H9 (cell line): ENCODE data around the gene EBF4. TPM values are rescaled to one million over a fixed set of nuclear protein-coding genes. Genes with fewer than 3 reads are reported as not detected.
A peak's percentile ranks its signal among the peaks of the same experiment; 100 is the strongest.

Source experiments
- DNase-seq: peaks from one replicate; pipeline ENCODE4 v3.0.0-alpha.2; 2017
- H2AFZ ChIP-seq: one replicate; pipeline ENCODE4 v1.6.1; 2013; ENCODE audit warnings: mild to moderate bottlenecking, low read length, control low read depth, moderate library complexity
- H2AK5ac ChIP-seq: 2 replicates; pipeline ENCODE4 v1.6.1; 2013; ENCODE audit warnings: low read length, control low read depth, mixed read lengths; ENCODE audit not compliant: insufficient read length
- H2BK120ac ChIP-seq: one replicate; pipeline ENCODE4 v1.6.1; 2013; ENCODE audit warnings: low read depth, mild to moderate bottlenecking, low read length, control low read depth, inconsistent platforms; ENCODE audit not compliant: poor library complexity, severe bottlenecking
- H2BK12ac ChIP-seq: 2 replicates; pipeline ENCODE4 v1.6.1; 2013; ENCODE audit warnings: low read length, control low read depth, mixed read lengths, low read depth; ENCODE audit not compliant: insufficient read length
- H2BK15ac ChIP-seq: 2 replicates; pipeline ENCODE4 v1.6.1; 2013; ENCODE audit warnings: low read depth, low read length, control low read depth
- H2BK20ac ChIP-seq: one replicate; pipeline ENCODE4 v1.6.1; 2013; ENCODE audit warnings: low read depth, mild to moderate bottlenecking, low read length, control low read depth, inconsistent platforms; ENCODE audit not compliant: poor library complexity, severe bottlenecking
- H2BK5ac ChIP-seq: 2 replicates; pipeline ENCODE4 v1.6.1; 2013; ENCODE audit warnings: low read length, control low read depth, mixed read lengths; ENCODE audit not compliant: insufficient read length
- H3K14ac ChIP-seq: 2 replicates; pipeline ENCODE4 v1.6.1; 2013; ENCODE audit warnings: low read length, control low read depth; ENCODE audit not compliant: insufficient read depth
- H3K18ac ChIP-seq: 2 replicates; pipeline ENCODE4 v1.6.1; 2013; ENCODE audit warnings: low read depth, mild to moderate bottlenecking, mixed read lengths, low read length, control low read depth; ENCODE audit not compliant: insufficient read length
- H3K23ac ChIP-seq: 2 replicates; pipeline ENCODE4 v1.6.1; 2013; ENCODE audit warnings: low read length, control low read depth, mixed read lengths, low read depth; ENCODE audit not compliant: insufficient read length
- H3K23me2 ChIP-seq: 2 replicates; pipeline ENCODE4 v1.6.1; 2013; ENCODE audit warnings: low read depth, mild to moderate bottlenecking, mixed read lengths, low read length, control low read depth; ENCODE audit not compliant: insufficient read length, poor library complexity, severe bottlenecking
- H3K27ac ChIP-seq: 2 replicates; pipeline ENCODE4 v1.5.1; 2013; ENCODE audit warnings: low read length, control low read depth, mixed read lengths, low read depth; ENCODE audit not compliant: insufficient read length
- H3K27me3 ChIP-seq: 2 replicates; pipeline ENCODE4 v1.6.1; 2013; ENCODE audit warnings: low read length, control low read depth, inconsistent platforms; ENCODE audit not compliant: insufficient read depth
- H3K4ac ChIP-seq: 2 replicates; pipeline ENCODE4 v1.6.1; 2013; ENCODE audit warnings: low read depth, mild to moderate bottlenecking, control low read depth, inconsistent platforms, low read length, moderate library complexity
- H3K4me1 ChIP-seq: 2 replicates; pipeline ENCODE4 v1.6.1; 2013; ENCODE audit warnings: low read length, control low read depth, inconsistent platforms; ENCODE audit not compliant: insufficient read depth
- H3K4me2 ChIP-seq: 2 replicates; pipeline ENCODE4 v1.6.1; 2013; ENCODE audit warnings: low read length, control low read depth, mixed read lengths; ENCODE audit not compliant: insufficient read length, insufficient read depth
- H3K56ac ChIP-seq: 2 replicates; pipeline ENCODE4 v1.6.1; 2013; ENCODE audit warnings: low read depth, mild to moderate bottlenecking, mixed read lengths, low read length, control low read depth; ENCODE audit not compliant: insufficient read length
- H3K79me1 ChIP-seq: 2 replicates; pipeline ENCODE4 v1.6.1; 2013; ENCODE audit warnings: low read depth, mild to moderate bottlenecking, moderate library complexity, low read length, control low read depth, inconsistent platforms; ENCODE audit not compliant: insufficient read depth, poor library complexity, severe bottlenecking
- H3K79me2 ChIP-seq: 2 replicates; pipeline ENCODE4 v1.6.1; 2013; ENCODE audit warnings: low read length, control low read depth, inconsistent platforms; ENCODE audit not compliant: insufficient read depth
- H3K9ac ChIP-seq: 2 replicates; pipeline ENCODE4 v1.6.1; 2013; ENCODE audit warnings: low read length, control low read depth, mixed read lengths; ENCODE audit not compliant: insufficient read length; ENCODE audit errors: extremely low read depth
- H3K9me3 ChIP-seq: one replicate; pipeline ENCODE4 v1.6.1; 2013; ENCODE audit warnings: low read depth, low read length, inconsistent platforms; ENCODE audit not compliant: control insufficient read depth
- H3T11ph ChIP-seq: one replicate; pipeline ENCODE4 v1.6.1; 2013; ENCODE audit warnings: mild to moderate bottlenecking, low read length, control low read depth, inconsistent platforms
- H4K20me1 ChIP-seq: one replicate; pipeline ENCODE4 v1.6.1; 2013; ENCODE audit not compliant: control insufficient read depth, insufficient read length, insufficient read depth
- H4K5ac ChIP-seq: 2 replicates; pipeline ENCODE4 v1.6.1; 2013; ENCODE audit warnings: low read depth, mild to moderate bottlenecking, mixed read lengths, low read length, control low read depth; ENCODE audit not compliant: insufficient read length
- H4K8ac ChIP-seq: replicated peaks from 2 replicates; pipeline ENCODE4 v1.6.1; 2013; ENCODE audit warnings: low read length, control low read depth, mixed read lengths, low read depth; ENCODE audit not compliant: insufficient read length
- H4K91ac ChIP-seq: 2 replicates; pipeline ENCODE4 v1.6.1; 2013; ENCODE audit warnings: low read depth, mild to moderate bottlenecking, moderate library complexity, mixed read lengths, low read length, control low read depth; ENCODE audit not compliant: insufficient read length
- H3K27ac Mint-ChIP-seq, 3 experiments: 2 replicates in 2 of 3; 3 replicates in 1 of 3; pipeline ENCODE4 v1.8.0; 2020 to 2021; ENCODE audit warnings: mixed read lengths in 3 of 3, mild to moderate bottlenecking in 1 of 3, moderate library complexity in 1 of 3
- H3K27me3 Mint-ChIP-seq: 2 replicates; pipeline ENCODE4 v1.8.0; 2021; ENCODE audit warnings: low read depth, mild to moderate bottlenecking, moderate library complexity, mixed read lengths
- H3K36me3 Mint-ChIP-seq, 3 experiments: 2 replicates in 2 of 3; 3 replicates in 1 of 3; pipeline ENCODE4 v1.8.0; 2020 to 2021; ENCODE audit warnings: low read depth in 3 of 3, mixed read lengths in 3 of 3; ENCODE audit not compliant: insufficient read depth in 1 of 3
- H3K4me1 Mint-ChIP-seq, 2 experiments: 2 replicates each; pipeline ENCODE4 v1.8.0; 2020; ENCODE audit warnings: mixed read lengths in 2 of 2
- H3K4me3 Mint-ChIP-seq, 2 experiments: 2 replicates in 1 of 2; 3 replicates in 1 of 2; pipeline ENCODE4 v1.8.0; 2020 to 2021; ENCODE audit warnings: mild to moderate bottlenecking in 2 of 2, mixed read lengths in 2 of 2, moderate library complexity in 1 of 2
- H3K9me3 Mint-ChIP-seq, 2 experiments: 2 replicates in 1 of 2; 3 replicates in 1 of 2; pipeline ENCODE4 v1.8.0; 2020; ENCODE audit warnings: mild to moderate bottlenecking in 2 of 2, mixed read lengths in 2 of 2, moderate library complexity in 1 of 2
- CTCF ChIP-seq: fragments of 200-600 bp; sonication (generic); conservative IDR thresholded peaks from 3 replicates; pipeline ENCODE4 v1.8.0; 2021; ENCODE audit warnings: antibody characterized with exemption, mild to moderate bottlenecking
- WGBS: extraction: QIAGEN DNeasy Blood & Tissue Kit; methylation state at CpG from one replicate; pipeline ENCODE4 v1.1.7; 2013; ENCODE audit warnings: missing lambda C conversion rate, low lambda C conversion rate, mixed read lengths; ENCODE audit not compliant: insufficient read length; ENCODE audit errors: extremely low coverage; 5-methylcytosine and 5-hydroxymethylcytosine counted together
- total RNA-seq: library from RNA; stranded (reverse); gene quantifications from 2 replicates; pipeline ENCODE4 v1.2.1, GENCODE V29; 2021

Gene EBF4
- total RNA-seq, 1 experiment from 2014 or later = 3.9 TPM

DNA sequence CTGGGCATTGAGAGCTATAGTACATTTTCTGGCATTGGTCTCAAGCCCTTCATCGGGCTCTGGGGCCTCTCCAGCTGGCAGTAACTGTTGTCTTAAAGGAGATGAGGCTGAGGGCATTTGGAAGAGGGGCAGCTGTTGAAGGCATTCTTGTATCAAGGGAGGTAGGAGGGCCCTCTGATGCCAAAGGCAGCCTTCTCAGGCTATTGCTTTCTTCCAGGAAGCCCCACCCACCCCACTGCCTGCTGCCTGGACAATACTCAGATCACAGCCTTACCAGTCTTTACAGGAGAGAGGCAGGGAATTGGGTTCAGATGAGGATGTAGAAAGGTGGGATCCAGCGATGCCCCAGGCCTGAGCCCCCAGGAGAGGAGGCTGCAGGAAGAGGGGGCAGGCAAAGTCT, 61.8 kb downstream of the EBF4 start:
- Histone ChIP-seq H3K14ac (no peak overlapping the region), H4K5ac (no peak overlapping the region), H4K91ac (no peak overlapping the region), H3K23me2 (peaks cover 32% of the 10 kb centered on the region), H2BK5ac (no peak overlapping the region), H3K56ac (no peak overlapping the region), H3K4me2 (no peak overlapping the region), H3T11ph (no peak overlapping the region), H3K9ac (no peak overlapping the region), H3K9me3 (no peaks in the 10 kb centered on the region), H3K27me3 (peaks cover 26% of the 10 kb centered on the region), H3K18ac (no peak overlapping the region), H3K4me1 (no peaks in the 10 kb centered on the region), H2BK20ac (no peak overlapping the region), H3K23ac (no peak overlapping the region), H2AK5ac (no peak overlapping the region), H4K20me1 (no peaks in the 10 kb centered on the region), H2AFZ (no peak overlapping the region), H2BK120ac (no peak overlapping the region), H3K27ac (no peak overlapping the region), H3K79me1 (no peaks in the 10 kb centered on the region), H3K79me2 (no peaks in the 10 kb centered on the region), H2BK15ac (no peak overlapping the region), H3K4ac (no peak overlapping the region), H2BK12ac (no peak overlapping the region), H4K8ac (no peak overlapping the region)
- no peak for DNase-seq
- Mint-ChIP-seq H3K27ac (peak overlapping the region in 1 of 3 experiments; percentile 21; a peak in 1 of 7 replicates), H3K9me3 (no peaks in the 10 kb centered on the region), H3K4me3 (no peak overlapping the region), H3K4me1 (peaks cover 25 to 45% of the 10 kb centered on the region in 2 experiments), H3K27me3 (peaks cover 65% of the 10 kb centered on the region), H3K36me3 (no peaks in the 10 kb centered on the region; a peak in 1 of 7 replicates)
- no peak for TF ChIP-seq CTCF
- no CpG with 5 or more reads among the region's 2 CpGs for WGBS
